ENCODE data around the gene MPPED2.

MPPED2 gene

GRCh38 chr11:30477061-30477460 is 109.1 kb downstream of the MPPED2 start:
- TF ChIP-seq SIN3A (IDR thresholded peaks at IDR 0.05; ENCODE audit: borderline replicate concordance, insufficient read depth, low read length) (no peak), REST (IDR thresholded peaks at IDR 0.05; ENCODE audit: insufficient read depth in 1 of 2, low read depth in 2 of 2, low read length in 2 of 2) (no peak), FOXP2 (optimal IDR thresholded peaks at IDR 0.05; ENCODE audit: borderline replicate concordance, extremely low read depth, extremely low read length, insufficient read depth) (no peak), TAF1 (IDR thresholded peaks at IDR 0.05; ENCODE audit: borderline replicate concordance, insufficient read depth, low read length) (no peak), POLR2AphosphoS5 (IDR thresholded peaks at IDR 0.05; ENCODE audit: low read depth, low read length) (no peak)

GRCh38 chr11:30474151-30474954 is 111.8 kb downstream of the MPPED2 start:
- TF ChIP-seq SIN3A (IDR thresholded peaks at IDR 0.05; ENCODE audit: borderline replicate concordance, insufficient read depth, low read length) = no peak
- no peak for TF ChIP-seq REST (IDR thresholded peaks at IDR 0.05; ENCODE audit: insufficient read depth in 1 of 2, low read depth in 2 of 2, low read length in 2 of 2)
- TF ChIP-seq TAF1 (IDR thresholded peaks at IDR 0.05; ENCODE audit: borderline replicate concordance, insufficient read depth, low read length) = no peak
- no peak for TF ChIP-seq FOXP2 (optimal IDR thresholded peaks at IDR 0.05; ENCODE audit: borderline replicate concordance, extremely low read depth, extremely low read length, insufficient read depth)
- TF ChIP-seq POLR2AphosphoS5 (IDR thresholded peaks at IDR 0.05; ENCODE audit: low read depth, low read length) = no peak

- TF ChIP-seq REST (IDR thresholded peaks at IDR 0.05; ENCODE audit: insufficient read depth in 1 of 2, low read depth in 2 of 2, low read length in 2 of 2) = no peak
- no peak for TF ChIP-seq FOXP2 (optimal IDR thresholded peaks at IDR 0.05; ENCODE audit: borderline replicate concordance, extremely low read depth, extremely low read length, insufficient read depth)
- no peak for TF ChIP-seq TAF1 (IDR thresholded peaks at IDR 0.05; ENCODE audit: borderline replicate concordance, insufficient read depth, low read length)
- no peak for TF ChIP-seq SIN3A (IDR thresholded peaks at IDR 0.05; ENCODE audit: borderline replicate concordance, insufficient read depth, low read length)
- no peak for TF ChIP-seq POLR2AphosphoS5 (IDR thresholded peaks at IDR 0.05; ENCODE audit: low read depth, low read length)
Measured at GRCh38 chr11:30471244-30471643, 114.9 kb downstream of the MPPED2 start.

- TF ChIP-seq TAF1 (IDR thresholded peaks at IDR 0.05; ENCODE audit: borderline replicate concordance, insufficient read depth, low read length) (no peak), FOXP2 (optimal IDR thresholded peaks at IDR 0.05; ENCODE audit: borderline replicate concordance, extremely low read depth, extremely low read length, insufficient read depth) (no peak), POLR2AphosphoS5 (IDR thresholded peaks at IDR 0.05; ENCODE audit: low read depth, low read length) (no peak), REST (IDR thresholded peaks at IDR 0.05; ENCODE audit: insufficient read depth in 1 of 2, low read depth in 2 of 2, low read length in 2 of 2) (no peak), SIN3A (IDR thresholded peaks at IDR 0.05; ENCODE audit: borderline replicate concordance, insufficient read depth, low read length) (no peak)
Measured at GRCh38 chr11:30468881-30469280, 117.3 kb downstream of the MPPED2 start.

All from PFSK-1 (cell line).